Measurements from ENCODE around the gene WDR46. TPM values are rescaled to one million over a fixed set of nuclear protein-coding genes. Genes with fewer than 3 reads are reported as not detected.

WDR46 gene
- total and polyA plus RNA-seq, 2 experiments from 2014 or later = 71.4 to 104 TPM

GRCh38 chr6:33278810-33279209, 10.2 kb downstream of the WDR46 start (continued):
- TF ChIP-seq ZNF331 (CRISPR knock-in tag; IDR thresholded peaks at IDR 0.05; ENCODE audit: low read depth) = no peak

- Histone ChIP-seq H3K79me2 (replicated peaks; ENCODE audit: insufficient read depth) (peaks cover 26% of the 10 kb centered on the region), H3K4me2 (peak overlapping the region; percentile 100), H3K27me3 (ENCODE audit: insufficient read depth) (no peaks in the 10 kb centered on the region), H2AFZ (no peak overlapping the region), H3K27ac (ENCODE audit: low read depth) (peak overlapping the region; percentile 39; the same call in 1 of the 2 replicates), H3F3A (replicated peaks; ENCODE audit: low read depth) (peaks cover 59% of the 10 kb centered on the region), H3K36me3 (ENCODE audit: insufficient read depth) (peaks cover 32% of the 10 kb centered on the region), H3K4me1 (ENCODE audit: insufficient read depth) (peaks cover 42% of the 10 kb centered on the region), H3K4me3 (peak overlapping the region; percentile 99), H4K20me1 (replicated peaks; ENCODE audit: insufficient read depth) (peaks cover 33% of the 10 kb centered on the region), H3K9me2 (ENCODE audit: insufficient read depth) (no peaks in the 10 kb centered on the region)
- Mint-ChIP-seq H3K4me3 (peak overlapping the region; percentile 82; the same call in 2 of the 3 replicates), H3K36me3 (ENCODE audit: low read depth) (peaks cover 80% of the 10 kb centered on the region), H3K27me3 (ENCODE audit: insufficient read depth, low read depth, poor library complexity) (peaks cover 17% of the 10 kb centered on the region), H3K4me1 (peaks cover 38% of the 10 kb centered on the region), H3K27ac (no peak overlapping the region), H3K9me3 (no peaks in the 10 kb centered on the region)
- ATAC-seq (no peak), DNase-seq (ENCODE audit: low spot score) (no peak)
- TF ChIP-seq EZH2 (IDR thresholded peaks at IDR 0.05; ENCODE audit: low read depth, unreplicated experiment) (no peak), ZNF114 (CRISPR knock-in tag; IDR thresholded peaks at IDR 0.05) (no peak), POLR2AphosphoS5 (IDR thresholded peaks at IDR 0.05; ENCODE audit: low read depth) (no peak), STAT1 (IDR thresholded peaks at IDR 0.05; ENCODE audit: unreplicated experiment) (no peak), JUNB (IDR thresholded peaks at IDR 0.05; ENCODE audit: unreplicated experiment) (no peak), REST (IDR thresholded peaks at IDR 0.05; ENCODE audit: unreplicated experiment) (no peak), NANOG (IDR thresholded peaks at IDR 0.05; ENCODE audit: borderline replicate concordance) (no peak), ZNF331 (CRISPR knock-in tag; IDR thresholded peaks at IDR 0.05; ENCODE audit: low read depth) (no peak), CREB1 (CRISPR knock-in tag; IDR thresholded peaks at IDR 0.05; ENCODE audit: low read depth) (no peak), ZNF462 (CRISPR knock-in tag; IDR thresholded peaks at IDR 0.05) (no peak), CTCF (conservative IDR thresholded peaks at IDR 0.05; ENCODE audit: low read depth in 2 of 2) (no peak), ETS1 (IDR thresholded peaks at IDR 0.05) (no peak)
These were observed 10.7 kb downstream of the WDR46 start for GRCh38 chr6:33278392-33278741.
